SK-N-SH treated with all-trans-retinoic acid at 6 μM for 48 hours (cell line): ENCODE data around the gene NUP205.

ENCODE experiments used
- CSDC2 ChIP-seq: fragments of 250-450 bp; sonication (Bioruptor Pico); IDR thresholded peaks from 2 replicates; pipeline ENCODE4 v1.5.0; 2020; ENCODE audit warnings: mild to moderate bottlenecking, moderate library complexity
- PATZ1 ChIP-seq: fragments of 250-450 bp; sonication (Bioruptor Pico); IDR thresholded peaks from 2 replicates; pipeline ENCODE4 v1.8.0; 2020; ENCODE audit warnings: mild to moderate bottlenecking, moderate library complexity, borderline replicate concordance
- TSHZ2 ChIP-seq: fragments of 250-450 bp; sonication (Bioruptor Pico); IDR thresholded peaks from 2 replicates; pipeline ENCODE4 v1.5.0; 2020; ENCODE audit warnings: mild to moderate bottlenecking, moderate library complexity

GRCh38 chr7:135527025-135527424, 30.7 kb upstream of the NUP205 start:
- TF ChIP-seq CSDC2: no peak
- no peak for TF ChIP-seq TSHZ2 (CRISPR knock-in tag)
- no peak for TF ChIP-seq PATZ1 (CRISPR knock-in tag)
